PC-3 (cell line): ENCODE data around the gene IGFBP2.

Experiments used
- CTCF ChIP-seq: fragments of 300-600 bp; sonication (generic); conservative IDR thresholded peaks from 2 replicates; pipeline ENCODE4 v1.5.1; 2017; ENCODE audit warnings: antibody characterized with exemption, low read depth, mild to moderate bottlenecking, low read length
- EZH2 ChIP-seq: fragments of 300-600 bp; sonication (generic); IDR thresholded peaks from one replicate; pipeline ENCODE4 v1.6.1; 2017; ENCODE audit warnings: antibody characterized with exemption, mild to moderate bottlenecking, low read length; ENCODE audit not compliant: unreplicated experiment

GRCh38 chr2:216687111-216687510 is 53.9 kb downstream of the IGFBP2 start:
- TF ChIP-seq CTCF, result no peak
- TF ChIP-seq EZH2, result no peak
